K562 (cell line): ENCODE results near the gene RABL6. TPM values are rescaled to one million over a fixed set of nuclear protein-coding genes. Genes with fewer than 3 reads are reported as not detected.

Experiments used
- ATF7 ChIP-seq: fragments of 450-650 bp; IDR thresholded peaks from 2 replicates; pipeline ENCODE4 v1.7.1; 2014; ENCODE audit warnings: mild to moderate bottlenecking, moderate library complexity
- CBX5 ChIP-seq: IDR thresholded peaks from 2 replicates; pipeline ENCODE4 v1.6.1; 2014; ENCODE audit warnings: low read depth, borderline replicate concordance
- CHD1 ChIP-seq: fragments of 200-600 bp; sonication (generic); IDR thresholded peaks from one replicate; pipeline ENCODE4 v1.6.1; 2012; ENCODE audit warnings: mild to moderate bottlenecking, moderate library complexity, low read length, inconsistent platforms
- CREB1 ChIP-seq, 2 experiments: sonication (generic) in 1 of 2; formaldehyde crosslinking in 1 of 2; IDR thresholded peaks; 2 replicates each; pipeline versions ENCODE4 v1.6.1 to v1.8.0; 2012 to 2022; ENCODE audit warnings: inconsistent platforms in 1 of 2, mild to moderate bottlenecking in 1 of 2, missing genetic modification reagents in 1 of 2, moderate library complexity in 1 of 2
- FIP1L1 ChIP-seq: fragments of 200-400 bp; formaldehyde crosslinking; IDR thresholded peaks from 2 replicates; pipeline ENCODE4 v1.6.1; 2018; ENCODE audit warnings: mild to moderate bottlenecking, low read depth, low read length; ENCODE audit not compliant: poor library complexity, severe bottlenecking
- FOS ChIP-seq: IDR thresholded peaks from 3 replicates; pipeline ENCODE4 v1.6.1; 2011; ENCODE audit not compliant: insufficient read length; ENCODE audit errors: extremely low read depth
- HCFC1 ChIP-seq: IDR thresholded peaks from 2 replicates; pipeline ENCODE4 v1.6.1; 2012; ENCODE audit warnings: low read depth, low read length, improper control_type of control experiment
- HDAC6 ChIP-seq: IDR thresholded peaks from 2 replicates; pipeline ENCODE4 v1.6.1; 2012; ENCODE audit warnings: low read depth, mild to moderate bottlenecking, control low read depth, inconsistent platforms, low read length, moderate library complexity
- HEY1 ChIP-seq: fragments of 250-450 bp; sonication (Bioruptor Pico); IDR thresholded peaks from 2 replicates; pipeline ENCODE4 v1.5.0; 2020; ENCODE audit warnings: mild to moderate bottlenecking, moderate library complexity, borderline replicate concordance
- KLF13 ChIP-seq: fragments of 450-650 bp; IDR thresholded peaks from 2 replicates; pipeline ENCODE4 v1.6.1; 2016; ENCODE audit warnings: missing genetic modification characterization, low read depth, mild to moderate bottlenecking, missing compliant biosample characterization, moderate library complexity, borderline replicate concordance
- NR4A1 ChIP-seq, 2 experiments: fragments of 250-450 bp in 1 of 2; fragments of 450-650 bp in 1 of 2; sonication (Bioruptor Pico) in 1 of 2; IDR thresholded peaks; 2 replicates each; pipeline versions ENCODE4 v1.4.0 to v1.6.1; 2016 to 2020; ENCODE audit warnings: mild to moderate bottlenecking in 2 of 2, missing compliant biosample characterization in 1 of 2, missing genetic modification characterization in 1 of 2, moderate library complexity in 1 of 2
- POLR2A ChIP-seq: fragments of 450-650 bp; conservative IDR thresholded peaks from 2 replicates; pipeline ENCODE4 v1.6.1; 2016
- SP1 ChIP-seq: sonication (generic); formaldehyde crosslinking; IDR thresholded peaks from 2 replicates; pipeline ENCODE4 v1.8.1; 2022; ENCODE audit warnings: mild to moderate bottlenecking, missing genetic modification reagents
- TCFL5 ChIP-seq: fragments of 250-450 bp; sonication (Bioruptor Pico); conservative IDR thresholded peaks from 2 replicates; pipeline ENCODE4 v1.6.1; 2021; ENCODE audit warnings: mild to moderate bottlenecking, moderate library complexity, matching md5 sums
- TEAD2 ChIP-seq: fragments of 450-650 bp; IDR thresholded peaks from 2 replicates; pipeline ENCODE4 v1.6.1; 2016; ENCODE audit warnings: missing genetic modification characterization, control low read depth, missing compliant biosample characterization
- YY1 ChIP-seq, 3 experiments: IDR thresholded peaks; 2 replicates each; pipeline ENCODE4 v1.6.1; 2011; ENCODE audit warnings: low read length in 2 of 3, mild to moderate bottlenecking in 2 of 3, moderate library complexity in 2 of 3, borderline replicate concordance in 1 of 3, control low read depth in 1 of 3, low read depth in 1 of 3; ENCODE audit not compliant: insufficient read depth in 3 of 3, insufficient replicate concordance in 2 of 3, control insufficient read depth in 1 of 3, insufficient read length in 1 of 3; ENCODE audit errors: extremely low read depth in 1 of 3
- ZNF140 ChIP-seq: fragments of 250-450 bp; sonication (Bioruptor Pico); IDR thresholded peaks from 2 replicates; pipeline ENCODE4 v1.8.0; 2021; ENCODE audit warnings: moderate library complexity, mild to moderate bottlenecking, inconsistent platforms
- ZNF507 ChIP-seq: conservative IDR thresholded peaks from 2 replicates; pipeline ENCODE4 v1.6.1; 2017; ENCODE audit warnings: missing genetic modification characterization, missing compliant biosample characterization
- polyA plus RNA-seq, 8 experiments: library from polyadenylated mRNA; depleted of rRNA in 4 of 8; stranded (reverse) in 5 of 8; unstranded in 3 of 8; fragments of >200 nt; fragmentation: Nextera tagmentation in 2 of 8; fragmentation: Illumina TruSeq in 1 of 8; extraction: Ambion mirVana in 2 of 8; extraction: Trizol in 1 of 8; gene quantifications; 2 replicates each; pipeline versions ENCODE4 v1.2.1 to v1.2.3, GENCODE V29; 2011 to 2014; ENCODE audit warnings: inconsistent platforms in 1 of 8, missing spikeins in 1 of 8
- total RNA-seq, 7 experiments: library from RNA; depleted of rRNA in 6 of 7; stranded (reverse); fragments of >200 nt in 6 of 7; fragmentation: Illumina TruSeq in 2 of 7; extraction: Trizol in 2 of 7; gene quantifications; 2 replicates each; pipeline versions ENCODE4 v1.2.1 to v1.2.3, GENCODE V29; 2011 to 2021; ENCODE audit warnings: low replicate concordance in 1 of 7
- TF ChIP-seq, protein P1 (sequence below): fragments of 450-650 bp; formaldehyde crosslinking; conservative IDR thresholded peaks from 2 replicates; pipeline ENCODE4 v1.4.0; 2022; ENCODE audit warnings: mild to moderate bottlenecking, missing genetic modification characterization
- TF ChIP-seq, protein P2 (sequence below): fragments of 450-650 bp; IDR thresholded peaks from 2 replicates; pipeline ENCODE4 v1.6.1; 2016
- TF ChIP-seq, protein P3 (sequence below): sonication (generic); formaldehyde crosslinking; IDR thresholded peaks from 2 replicates; pipeline ENCODE4 v1.9.0; 2022; ENCODE audit warnings: mild to moderate bottlenecking, missing genetic modification reagents
- TF ChIP-seq, protein P4 (sequence below): sonication (generic); formaldehyde crosslinking; IDR thresholded peaks from 2 replicates; pipeline ENCODE4 v1.8.0; 2022; ENCODE audit warnings: missing genetic modification reagents, mild to moderate bottlenecking, moderate library complexity, borderline replicate concordance

The RABL6 gene
- total and polyA plus RNA-seq, 9 of the 15 experiments (the other 6 are each of a cell fraction or from before 2014, with no cell fraction given) = 5.6 to 181 (median 84.5) TPM

DNA sequence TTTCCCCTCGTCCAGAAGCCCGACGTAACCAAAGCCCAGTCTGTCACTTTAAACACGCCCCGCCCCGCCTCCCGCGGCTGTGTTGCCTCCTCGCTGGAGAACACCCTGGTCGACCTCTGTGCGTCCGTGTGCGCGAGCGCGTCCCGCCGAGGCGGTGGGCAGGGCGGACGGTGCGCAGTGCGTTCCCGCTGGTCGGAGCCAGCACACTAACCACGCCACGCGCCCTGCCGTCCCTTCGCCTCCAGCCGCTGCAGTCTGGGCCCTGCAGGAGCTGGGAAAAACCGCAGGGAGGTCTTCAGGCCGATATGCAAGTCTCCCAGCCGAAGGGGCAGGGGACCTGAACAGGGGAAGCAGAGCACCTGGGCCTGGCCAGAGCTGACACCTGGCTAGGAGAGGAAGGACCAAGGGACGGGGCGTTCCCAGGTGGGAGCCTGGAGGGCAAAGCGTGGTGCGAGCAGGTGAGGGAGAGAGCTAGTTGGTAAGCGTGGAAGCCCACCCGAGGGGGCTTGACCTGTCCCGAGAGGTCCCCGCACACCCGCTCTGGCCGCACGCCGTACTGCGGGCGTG lies 40.2 kb downstream of the RABL6 start (continued):
- peak; percentile 7; the same call in 1 of the 2 replicates for TF ChIP-seq CBX5
- peak; percentile 99 for TF ChIP-seq CHD1
- no peak for TF ChIP-seq HEY1 (CRISPR knock-in tag)
- no peak for TF ChIP-seq FOS
- TF ChIP-seq TEAD2 = no peak
- peak; percentile 16; the same call in 1 of the 2 replicates for TF ChIP-seq ATF7
- TF ChIP-seq HCFC1 = no peak
- TF ChIP-seq NR4A1 (CRISPR knock-in tag; IDR thresholded peaks at IDR 0.05) = 0 out of 2 replicates have a peak, but pooled peaks have one; percentile 32
- TF ChIP-seq NR4A1 (tag; IDR thresholded peaks at IDR 0.05) = 0 out of 2 replicates have a peak, but pooled peaks have one; percentile 18
- no peak for TF ChIP-seq TCFL5
- TF ChIP-seq, protein P1, sequence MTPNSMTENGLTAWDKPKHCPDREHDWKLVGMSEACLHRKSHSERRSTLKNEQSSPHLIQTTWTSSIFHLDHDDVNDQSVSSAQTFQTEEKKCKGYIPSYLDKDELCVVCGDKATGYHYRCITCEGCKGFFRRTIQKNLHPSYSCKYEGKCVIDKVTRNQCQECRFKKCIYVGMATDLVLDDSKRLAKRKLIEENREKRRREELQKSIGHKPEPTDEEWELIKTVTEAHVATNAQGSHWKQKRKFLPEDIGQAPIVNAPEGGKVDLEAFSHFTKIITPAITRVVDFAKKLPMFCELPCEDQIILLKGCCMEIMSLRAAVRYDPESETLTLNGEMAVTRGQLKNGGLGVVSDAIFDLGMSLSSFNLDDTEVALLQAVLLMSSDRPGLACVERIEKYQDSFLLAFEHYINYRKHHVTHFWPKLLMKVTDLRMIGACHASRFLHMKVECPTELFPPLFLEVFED (CRISPR knock-in tag) = peak; percentile 25; the same call in 1 of the 2 replicates
- TF ChIP-seq FIP1L1 = peak; percentile 29
- peak; percentile 76; the same call in 1 of the 2 replicates for TF ChIP-seq SP1 (CRISPR knock-in tag)
- peak; percentile 37; the same call in 1 of the 2 replicates for TF ChIP-seq CREB1 (IDR thresholded peaks at IDR 0.05)
- TF ChIP-seq CREB1 (CRISPR knock-in tag; IDR thresholded peaks at IDR 0.05) = peak; percentile 62
- TF ChIP-seq ZNF507 (tag) = no peak
- TF ChIP-seq, protein P2, sequence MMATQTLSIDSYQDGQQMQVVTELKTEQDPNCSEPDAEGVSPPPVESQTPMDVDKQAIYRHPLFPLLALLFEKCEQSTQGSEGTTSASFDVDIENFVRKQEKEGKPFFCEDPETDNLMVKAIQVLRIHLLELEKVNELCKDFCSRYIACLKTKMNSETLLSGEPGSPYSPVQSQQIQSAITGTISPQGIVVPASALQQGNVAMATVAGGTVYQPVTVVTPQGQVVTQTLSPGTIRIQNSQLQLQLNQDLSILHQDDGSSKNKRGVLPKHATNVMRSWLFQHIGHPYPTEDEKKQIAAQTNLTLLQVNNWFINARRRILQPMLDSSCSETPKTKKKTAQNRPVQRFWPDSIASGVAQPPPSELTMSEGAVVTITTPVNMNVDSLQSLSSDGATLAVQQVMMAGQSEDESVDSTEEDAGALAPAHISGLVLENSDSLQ = peak; percentile 67
- TF ChIP-seq HDAC6 = 0 out of 2 replicates have a peak, but pooled peaks have one; percentile 66
- TF ChIP-seq POLR2A = peak; percentile 83
- TF ChIP-seq KLF13 (tag) = no peak; the same call in 1 of the 2 replicates
- no peak for TF ChIP-seq ZNF140
- TF ChIP-seq YY1 (IDR thresholded peaks at IDR 0.05; ENCODE audit: borderline replicate concordance in 1 of 3, control insufficient read depth in 1 of 3, extremely low read depth in 1 of 3, insufficient read depth in 3 of 3, insufficient read length in 1 of 3, insufficient replicate concordance in 2 of 3, low read depth in 1 of 3, low read length in 2 of 3) = peak in 2 of 3 experiments; percentile 8
- TF ChIP-seq, protein P3, sequence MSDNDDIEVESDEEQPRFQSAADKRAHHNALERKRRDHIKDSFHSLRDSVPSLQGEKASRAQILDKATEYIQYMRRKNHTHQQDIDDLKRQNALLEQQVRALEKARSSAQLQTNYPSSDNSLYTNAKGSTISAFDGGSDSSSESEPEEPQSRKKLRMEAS (CRISPR knock-in tag) = peak; percentile 78
- TF ChIP-seq, protein P4, sequence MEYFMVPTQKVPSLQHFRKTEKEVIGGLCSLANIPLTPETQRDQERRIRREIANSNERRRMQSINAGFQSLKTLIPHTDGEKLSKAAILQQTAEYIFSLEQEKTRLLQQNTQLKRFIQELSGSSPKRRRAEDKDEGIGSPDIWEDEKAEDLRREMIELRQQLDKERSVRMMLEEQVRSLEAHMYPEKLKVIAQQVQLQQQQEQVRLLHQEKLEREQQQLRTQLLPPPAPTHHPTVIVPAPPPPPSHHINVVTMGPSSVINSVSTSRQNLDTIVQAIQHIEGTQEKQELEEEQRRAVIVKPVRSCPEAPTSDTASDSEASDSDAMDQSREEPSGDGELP = peak; percentile 76
